H1 (cell line): ENCODE measurements around the gene ANGPTL2.

Experiments
- CHD2 ChIP-seq: IDR thresholded peaks from 2 replicates; pipeline ENCODE4 v1.6.1; 2012; ENCODE audit warnings: low read length, improper control_type of control experiment
- CTCF ChIP-seq, 3 experiments: IDR thresholded peaks; 1 replicate in 2 of 3; 2 replicates in 1 of 3; pipeline versions ENCODE4 v1.5.1 to v1.6.1; 2011; ENCODE audit warnings: low read length in 3 of 3, mild to moderate bottlenecking in 3 of 3, inconsistent platforms in 2 of 3, low read depth in 1 of 3, moderate library complexity in 1 of 3; ENCODE audit not compliant: insufficient read depth in 1 of 3; ENCODE audit errors: control extremely low read depth in 1 of 3
- EZH2 ChIP-seq: fragments of 200-600 bp; sonication (generic); IDR thresholded peaks from 2 replicates; pipeline ENCODE4 v1.7.1; 2012; ENCODE audit warnings: low read depth, mild to moderate bottlenecking, moderate library complexity, low read length, inconsistent platforms; ENCODE audit not compliant: severe bottlenecking
- GTF2F1 ChIP-seq: IDR thresholded peaks from 2 replicates; pipeline ENCODE4 v1.6.1; 2012; ENCODE audit warnings: low read depth, low read length, improper control_type of control experiment, borderline replicate concordance
- HDAC6 ChIP-seq: IDR thresholded peaks from one replicate; pipeline ENCODE4 v1.7.1; 2012; ENCODE audit warnings: low read depth, mild to moderate bottlenecking, inconsistent platforms, low read length, moderate library complexity
- MAX ChIP-seq: IDR thresholded peaks from 2 replicates; pipeline ENCODE4 v1.6.1; 2012; ENCODE audit warnings: inconsistent platforms
- POLR2A ChIP-seq, 2 experiments: IDR thresholded peaks; 1 replicate in 1 of 2; 2 replicates in 1 of 2; pipeline ENCODE4 v1.6.1; 2011; ENCODE audit warnings: low read depth in 2 of 2, low read length in 2 of 2, mild to moderate bottlenecking in 2 of 2; ENCODE audit errors: control extremely low read depth in 1 of 2
- RBBP5 ChIP-seq: IDR thresholded peaks from 2 replicates; pipeline ENCODE4 v1.7.1; 2012; ENCODE audit warnings: low read depth, mild to moderate bottlenecking, inconsistent platforms, low read length, moderate library complexity, borderline replicate concordance
- YY1 ChIP-seq: IDR thresholded peaks from 2 replicates; pipeline ENCODE4 v1.6.1; 2011; ENCODE audit warnings: low read depth, mild to moderate bottlenecking, low read length

GRCh38 chr9:127132375-127132774, 9.9 kb upstream of the ANGPTL2 start:
- TF ChIP-seq CTCF (IDR thresholded peaks at IDR 0.05; ENCODE audit: control extremely low read depth in 1 of 3, insufficient read depth in 1 of 3, low read depth in 1 of 3, low read length in 3 of 3): no peak
- no peak for TF ChIP-seq POLR2A (IDR thresholded peaks at IDR 0.05; ENCODE audit: control extremely low read depth in 1 of 2, low read depth in 2 of 2, low read length in 2 of 2)
- TF ChIP-seq YY1: no peak
- no peak for TF ChIP-seq CHD2
- TF ChIP-seq EZH2: no peak
- TF ChIP-seq GTF2F1: no peak
- TF ChIP-seq MAX: no peak
- no peak for TF ChIP-seq HDAC6
- TF ChIP-seq RBBP5: no peak
